Measurements from ENCODE around the gene GAB3.

DNA sequence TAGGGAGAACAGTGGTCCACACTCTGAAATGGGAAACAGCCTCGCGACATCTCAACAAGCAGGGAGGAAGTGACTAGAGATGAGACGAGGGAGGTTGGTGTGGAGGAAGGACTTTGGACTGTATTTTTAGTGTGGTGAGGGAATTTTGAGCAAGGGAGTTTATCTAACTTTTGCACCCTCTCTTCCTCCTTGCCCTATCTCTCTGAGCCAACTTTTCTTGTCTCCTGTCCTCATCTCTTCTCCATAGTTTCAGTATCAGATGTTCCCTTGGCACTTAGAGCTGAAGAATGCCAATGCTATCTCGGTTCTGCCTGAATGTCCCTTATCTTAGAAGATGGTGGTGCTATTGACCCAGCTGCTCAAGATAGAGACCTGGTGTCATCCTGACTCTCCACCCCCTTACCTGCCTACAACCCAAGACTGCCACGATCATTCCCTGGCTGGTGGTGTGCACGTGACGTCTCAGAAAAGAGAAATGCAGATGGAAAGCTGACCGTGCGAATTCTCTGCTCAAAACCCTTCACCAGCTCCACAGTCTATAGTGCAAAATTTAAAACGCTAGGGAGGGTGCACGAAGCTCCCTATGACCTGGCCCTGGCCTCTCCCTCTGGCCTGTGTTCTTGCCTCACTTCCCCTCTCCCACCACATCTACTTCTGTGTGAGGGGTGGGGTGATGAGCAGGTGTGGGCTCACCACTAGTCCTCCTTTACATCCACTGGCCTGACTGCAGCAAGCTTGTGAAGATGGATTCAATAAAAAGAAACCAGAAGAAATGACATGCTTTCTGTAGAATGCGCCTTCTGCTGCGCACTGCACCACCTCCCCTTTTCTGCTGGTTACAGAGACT lies 33.5 kb upstream of the GAB3 start:
- TF ChIP-seq, protein P1, sequence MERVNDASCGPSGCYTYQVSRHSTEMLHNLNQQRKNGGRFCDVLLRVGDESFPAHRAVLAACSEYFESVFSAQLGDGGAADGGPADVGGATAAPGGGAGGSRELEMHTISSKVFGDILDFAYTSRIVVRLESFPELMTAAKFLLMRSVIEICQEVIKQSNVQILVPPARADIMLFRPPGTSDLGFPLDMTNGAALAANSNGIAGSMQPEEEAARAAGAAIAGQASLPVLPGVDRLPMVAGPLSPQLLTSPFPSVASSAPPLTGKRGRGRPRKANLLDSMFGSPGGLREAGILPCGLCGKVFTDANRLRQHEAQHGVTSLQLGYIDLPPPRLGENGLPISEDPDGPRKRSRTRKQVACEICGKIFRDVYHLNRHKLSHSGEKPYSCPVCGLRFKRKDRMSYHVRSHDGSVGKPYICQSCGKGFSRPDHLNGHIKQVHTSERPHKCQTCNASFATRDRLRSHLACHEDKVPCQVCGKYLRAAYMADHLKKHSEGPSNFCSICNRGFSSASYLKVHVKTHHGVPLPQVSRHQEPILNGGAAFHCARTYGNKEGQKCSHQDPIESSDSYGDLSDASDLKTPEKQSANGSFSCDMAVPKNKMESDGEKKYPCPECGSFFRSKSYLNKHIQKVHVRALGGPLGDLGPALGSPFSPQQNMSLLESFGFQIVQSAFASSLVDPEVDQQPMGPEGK (CRISPR knock-in tag; IDR thresholded peaks at IDR 0.05; ENCODE audit: borderline replicate concordance) = no peak
- no peak for TF ChIP-seq TCF4 (CRISPR knock-in tag; IDR thresholded peaks at IDR 0.05; ENCODE audit: borderline replicate concordance)
- no peak for TF ChIP-seq CREB5 (CRISPR knock-in tag; IDR thresholded peaks at IDR 0.05; ENCODE audit: low read depth)
- no peak for TF ChIP-seq ZC3H10 (CRISPR knock-in tag; IDR thresholded peaks at IDR 0.05)
- TF ChIP-seq ZNF8 (CRISPR knock-in tag; IDR thresholded peaks at IDR 0.05) = no peak
- TF ChIP-seq RARB (CRISPR knock-in tag; IDR thresholded peaks at IDR 0.05) = no peak
- TF ChIP-seq POU6F1 (CRISPR knock-in tag; IDR thresholded peaks at IDR 0.05; ENCODE audit: borderline replicate concordance, low read depth) = no peak
- TF ChIP-seq ZFP3 (CRISPR knock-in tag; IDR thresholded peaks at IDR 0.05) = no peak
- TF ChIP-seq ZFP30 (CRISPR knock-in tag; IDR thresholded peaks at IDR 0.05) = no peak
